Stimulated activated CD8-positive, alpha-beta memory T cell treated with anti-CD3 and anti-CD28 coated beads, Interleukin-15, amount 100 ng/mL, for 4 hours (primary cell): ENCODE results near the gene DCPS.
"Not testable (repeated sequence)": the region's sequence is repeated elsewhere in the genome, so short reads cannot be mapped to it uniquely, and the experiment has no call there.

Source experiments
- DNase-seq, 2 donors: peaks; one replicate each; pipeline ENCODE4 v3.0.0-alpha.2; 2020; ENCODE audit warnings: low read depth in 2 of 2

Gene DCPS

DNA sequence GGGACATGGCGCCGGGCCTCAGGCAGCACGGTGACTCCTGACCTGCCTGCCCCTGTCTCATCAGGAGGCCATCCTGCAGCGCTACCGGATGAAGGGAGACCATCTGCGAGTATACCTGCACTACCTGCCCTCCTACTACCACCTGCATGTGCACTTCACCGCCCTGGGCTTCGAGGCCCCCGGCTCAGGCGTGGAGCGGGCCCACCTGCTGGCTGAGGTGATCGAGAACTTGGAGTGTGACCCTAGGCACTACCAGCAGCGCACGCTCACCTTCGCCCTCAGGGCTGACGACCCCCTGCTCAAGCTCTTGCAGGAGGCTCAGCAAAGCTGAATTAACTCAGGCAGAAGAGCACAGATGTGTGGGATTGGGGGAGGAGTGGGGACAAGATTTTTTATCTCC is 41.4 kb downstream of the DCPS start:
- DNase-seq: no peak

DNA sequence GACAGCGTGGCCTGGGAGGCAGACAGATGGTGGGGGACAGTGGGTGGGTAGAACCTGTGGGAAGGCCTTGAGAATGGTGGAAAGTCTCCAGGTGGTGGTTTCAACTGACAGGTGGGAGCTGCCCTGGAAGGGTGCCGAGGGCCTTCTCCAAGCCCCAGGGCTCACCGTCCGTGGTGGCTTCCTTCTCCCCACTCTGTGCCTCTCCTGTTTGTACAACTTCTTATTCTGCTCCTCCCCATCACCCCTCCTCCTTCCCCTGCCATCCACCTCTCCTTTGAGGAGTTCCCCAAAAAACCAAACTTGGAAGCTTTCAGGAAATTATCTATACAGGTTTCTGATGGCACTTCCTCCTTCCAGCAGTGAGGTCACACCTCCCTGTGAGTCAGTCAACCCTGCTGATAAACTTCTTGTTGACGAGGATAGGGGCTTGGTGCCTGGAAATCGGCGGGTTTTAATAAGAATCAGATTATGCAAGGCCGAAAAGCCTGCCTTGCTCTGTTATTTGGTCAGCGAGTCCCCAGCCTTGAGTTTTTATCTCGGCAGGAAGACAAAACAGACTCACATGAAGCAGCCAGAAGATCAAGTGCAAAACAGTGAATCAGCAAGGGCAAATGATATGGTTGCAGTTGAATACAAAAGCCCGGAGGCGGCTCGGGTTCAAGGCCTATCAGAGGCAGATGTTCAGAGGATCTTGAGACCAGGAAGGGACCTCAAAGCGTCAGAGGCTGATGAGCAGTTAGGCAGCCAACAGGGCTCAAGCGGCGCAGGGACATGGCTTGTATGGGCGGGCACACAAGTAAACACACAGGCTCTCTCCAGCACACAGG is 42.1 kb downstream of the DCPS start:
- DNase-seq: no peak

DNA sequence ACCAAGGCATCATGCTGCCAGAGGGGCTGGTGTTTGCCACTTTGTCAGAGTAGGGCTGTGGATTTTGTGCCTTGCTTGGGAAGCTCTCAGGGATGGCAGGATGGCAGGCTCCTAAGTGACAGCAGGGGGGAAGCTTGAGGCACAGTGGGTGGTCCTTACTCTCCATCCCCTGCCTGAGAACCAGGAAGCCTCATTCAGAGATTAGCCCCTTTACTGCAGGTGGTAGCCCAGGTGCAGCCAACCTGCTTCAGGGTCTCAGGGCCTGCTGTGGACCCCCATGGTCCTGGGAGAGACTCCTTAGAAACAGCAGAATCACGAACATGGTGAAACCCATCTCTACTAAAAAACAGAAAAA is 42.7 kb downstream of the DCPS start:
- no peak for DNase-seq

DNA sequence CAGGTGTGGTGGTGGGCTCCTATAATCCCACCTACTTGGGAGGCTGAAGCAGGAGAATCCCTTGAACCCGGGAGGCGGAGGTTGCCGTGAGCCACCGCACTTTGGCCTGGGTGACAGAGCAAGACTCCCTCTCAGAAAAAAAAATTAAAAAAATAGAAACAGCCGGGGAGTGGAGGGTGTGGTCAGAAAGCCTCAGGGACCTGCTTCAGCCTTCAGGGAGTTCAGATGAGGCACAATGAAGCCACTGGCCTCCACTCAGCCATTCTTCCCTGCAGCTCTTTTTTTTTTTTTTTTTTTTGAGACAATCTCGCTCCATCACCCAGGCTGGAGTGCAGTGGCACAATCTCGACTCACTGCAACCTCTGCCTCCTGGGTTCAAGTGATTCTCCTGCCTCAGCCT is 43.1 kb downstream of the DCPS start:
- not testable (repeated sequence) for DNase-seq

DNA sequence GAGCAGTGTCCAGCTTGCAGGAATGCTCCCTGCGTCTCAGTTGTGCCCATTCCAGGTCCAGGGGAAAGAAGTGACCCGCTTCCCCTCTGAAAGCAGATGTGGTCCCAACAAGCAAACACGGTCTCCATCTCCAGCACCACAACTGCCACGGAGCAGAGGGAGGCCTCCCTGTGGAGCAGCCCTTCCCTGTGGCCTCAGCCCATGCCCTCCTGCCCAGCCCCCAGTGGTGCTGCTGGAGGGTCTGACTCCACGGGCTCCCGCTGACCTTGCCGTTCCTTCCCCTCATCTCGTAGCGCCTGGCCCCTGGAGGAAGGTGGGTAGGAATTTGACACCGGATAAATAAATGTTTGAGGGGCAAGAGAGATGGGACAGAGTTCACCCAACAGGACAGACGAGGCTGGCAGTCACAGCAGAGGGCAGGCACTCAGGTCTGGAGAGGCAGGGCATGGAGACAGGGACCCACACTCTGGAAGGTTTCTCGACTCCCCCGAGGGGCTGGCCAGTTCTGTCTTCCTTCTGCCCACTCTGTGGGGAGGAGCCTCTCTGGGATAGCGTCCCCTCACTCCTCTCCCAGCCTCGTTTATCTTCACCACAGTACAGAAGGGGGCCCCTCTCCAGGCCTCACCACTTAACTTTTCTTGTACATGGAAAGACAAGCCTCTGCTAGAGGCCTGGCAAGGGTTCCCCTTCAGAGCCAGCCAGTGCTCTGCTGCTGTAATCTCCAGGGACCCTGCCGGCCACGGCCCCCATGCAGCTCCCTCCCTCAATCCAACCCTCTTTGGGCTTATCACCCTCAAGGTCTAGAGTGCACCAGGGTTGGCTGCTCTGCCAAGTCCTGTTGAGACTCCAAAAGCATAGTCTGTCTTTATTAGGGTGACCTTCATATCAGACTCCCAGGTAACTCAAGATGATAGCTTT is 44.1 kb downstream of the DCPS start:
- no peak for DNase-seq

DNA sequence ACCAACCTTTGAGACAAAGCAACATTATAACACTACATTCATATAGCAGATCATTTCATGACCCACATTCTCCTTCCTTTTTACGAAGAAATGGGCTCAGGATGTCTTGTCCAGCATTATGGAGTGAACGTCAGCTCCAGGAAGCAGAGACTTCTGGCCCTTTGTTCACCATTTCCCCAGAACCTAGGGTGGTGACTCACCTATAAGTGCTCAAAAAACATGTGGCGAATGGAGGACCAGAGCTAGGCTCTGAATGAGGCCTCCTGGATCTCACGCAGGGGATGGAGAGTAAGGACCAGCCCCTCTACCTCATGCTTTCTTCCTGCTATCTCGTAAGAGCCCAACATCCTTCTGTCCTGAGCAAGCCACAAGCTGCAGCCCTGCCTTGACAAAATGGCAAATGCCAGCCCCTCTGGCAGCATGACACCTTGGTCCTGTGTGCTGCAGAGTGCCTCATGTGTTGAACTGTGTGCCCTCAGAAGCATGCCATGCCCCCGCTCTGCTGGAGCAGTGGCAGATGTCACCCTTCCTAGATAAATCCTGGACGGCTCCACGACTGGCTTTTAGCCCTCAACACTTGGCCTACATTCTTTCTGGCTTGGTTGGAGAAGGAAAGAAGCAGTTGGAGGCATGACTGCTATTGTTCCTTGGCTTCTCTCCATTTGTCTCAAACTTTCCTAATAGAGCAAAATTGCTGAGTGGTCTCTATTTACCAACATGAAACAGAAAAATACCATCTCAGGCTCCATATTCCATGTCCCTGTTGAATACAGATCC is 45.1 kb downstream of the DCPS start:
- DNase-seq: no peak

DNA sequence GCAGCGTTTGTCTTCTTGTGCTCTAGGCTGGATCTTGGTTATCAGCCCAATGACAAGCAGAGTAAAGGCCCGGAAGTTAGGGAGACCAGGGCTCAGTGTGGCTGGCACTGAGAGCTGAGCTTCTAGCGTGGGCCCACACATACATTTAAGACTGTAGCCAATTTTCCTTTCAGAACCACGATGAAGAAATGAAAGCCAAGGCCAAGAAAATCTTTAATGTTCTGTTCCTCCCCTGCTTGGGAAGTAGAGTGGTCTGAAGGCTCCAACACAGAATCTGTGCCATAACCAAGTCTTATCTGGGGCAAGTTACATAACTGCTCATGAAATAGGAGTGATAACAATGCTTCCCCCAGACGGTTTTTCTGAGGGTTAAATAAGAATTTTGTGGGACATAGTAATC is 47.0 kb downstream of the DCPS start:
- DNase-seq: no peak

DNA sequence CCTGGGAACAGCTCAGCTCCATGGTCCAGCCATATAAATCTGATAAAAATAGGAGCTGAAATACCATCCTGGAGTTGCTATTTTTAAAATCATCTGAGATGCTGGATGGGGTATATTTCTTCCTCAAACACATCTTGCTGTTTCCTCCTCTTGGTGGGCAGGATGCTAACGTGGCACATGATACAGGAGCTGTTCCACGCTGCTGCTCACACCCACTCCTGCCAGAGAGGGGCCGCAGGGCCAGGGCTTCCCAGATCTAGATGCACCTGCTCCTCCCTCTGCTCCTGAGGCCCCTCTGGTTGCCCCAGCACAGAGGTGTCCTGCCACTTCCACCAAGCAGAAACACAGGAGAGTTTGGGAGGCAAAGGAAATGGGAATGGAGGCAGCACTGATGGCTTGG is 48.3 kb downstream of the DCPS start:
- no peak for DNase-seq

DNA sequence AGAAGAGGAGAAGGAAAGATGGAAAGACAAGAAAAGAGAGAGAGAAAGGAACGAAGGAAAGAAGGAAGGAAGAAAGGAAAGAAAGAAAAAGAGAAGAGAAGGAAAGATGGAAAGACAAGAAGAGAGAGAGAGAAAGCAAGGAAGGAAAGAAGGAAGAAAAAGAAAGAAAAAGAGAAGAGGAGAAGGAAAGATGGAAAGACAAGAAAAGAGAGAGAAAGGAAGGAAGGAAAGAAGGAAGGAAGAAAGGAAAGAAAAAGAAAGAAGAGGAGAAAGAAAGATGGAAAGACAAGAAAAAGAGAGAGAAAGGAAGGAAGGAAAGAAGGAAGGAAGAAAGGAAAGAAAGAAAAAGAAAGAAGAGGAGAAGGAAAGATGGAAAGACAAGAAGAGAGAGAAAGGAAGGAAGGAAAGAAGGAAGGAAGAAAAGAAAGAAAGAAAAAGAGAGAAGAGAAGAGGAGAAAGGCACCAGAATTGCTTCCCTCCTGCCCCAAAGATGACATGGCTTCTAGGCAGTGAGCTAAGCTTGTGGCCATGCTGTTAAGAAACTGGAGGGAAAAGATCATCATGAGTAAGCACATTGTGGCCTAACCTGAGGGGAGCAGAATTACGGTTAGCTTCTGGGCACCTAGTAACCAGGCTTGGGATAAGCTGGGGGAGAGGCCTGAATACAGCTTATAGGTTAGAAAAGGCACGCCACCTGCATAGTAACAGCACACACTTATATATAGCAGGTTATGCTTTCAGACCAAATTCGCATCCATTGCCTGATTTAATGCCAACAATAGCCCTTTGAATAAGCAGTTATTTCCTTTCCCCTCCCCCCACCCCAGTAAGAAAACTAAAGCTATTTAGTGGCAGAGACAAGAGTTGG is 49.3 kb downstream of the DCPS start:
- DNase-seq: no peak

DNA sequence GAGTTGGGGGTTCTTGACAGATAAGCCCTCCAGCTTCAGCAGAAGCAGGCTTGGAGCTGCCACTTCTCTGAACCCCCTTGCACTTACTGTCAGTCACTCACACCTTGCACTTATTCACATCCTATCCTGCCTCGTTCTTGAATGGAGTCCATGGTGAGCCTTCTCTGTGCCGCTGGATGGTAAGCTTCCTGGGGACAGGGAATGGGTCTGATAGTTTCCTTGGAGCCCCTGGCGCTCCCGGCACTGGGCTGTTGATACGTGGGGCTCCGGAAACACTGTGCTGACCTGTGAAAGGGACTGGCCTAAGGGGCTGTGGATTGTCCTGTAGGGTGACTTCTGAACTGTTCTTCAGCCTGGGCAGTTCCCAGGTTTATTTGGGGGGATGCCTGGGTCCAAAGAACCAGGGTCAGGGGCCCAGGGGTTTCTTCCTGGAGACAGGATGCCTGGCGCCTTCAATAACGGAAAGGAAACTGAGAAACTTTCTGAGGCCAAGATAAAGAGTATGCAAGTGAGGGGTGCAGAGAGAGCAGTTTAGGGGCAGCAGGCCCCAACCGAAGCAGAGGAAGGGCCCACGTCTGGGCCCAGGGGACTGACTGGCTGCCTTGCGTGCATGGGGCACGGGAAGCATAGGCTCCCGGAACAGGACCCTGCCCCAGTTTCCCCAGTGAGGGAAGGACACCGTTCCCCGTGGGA is 50.9 kb downstream of the DCPS start:
- no peak for DNase-seq

DNA sequence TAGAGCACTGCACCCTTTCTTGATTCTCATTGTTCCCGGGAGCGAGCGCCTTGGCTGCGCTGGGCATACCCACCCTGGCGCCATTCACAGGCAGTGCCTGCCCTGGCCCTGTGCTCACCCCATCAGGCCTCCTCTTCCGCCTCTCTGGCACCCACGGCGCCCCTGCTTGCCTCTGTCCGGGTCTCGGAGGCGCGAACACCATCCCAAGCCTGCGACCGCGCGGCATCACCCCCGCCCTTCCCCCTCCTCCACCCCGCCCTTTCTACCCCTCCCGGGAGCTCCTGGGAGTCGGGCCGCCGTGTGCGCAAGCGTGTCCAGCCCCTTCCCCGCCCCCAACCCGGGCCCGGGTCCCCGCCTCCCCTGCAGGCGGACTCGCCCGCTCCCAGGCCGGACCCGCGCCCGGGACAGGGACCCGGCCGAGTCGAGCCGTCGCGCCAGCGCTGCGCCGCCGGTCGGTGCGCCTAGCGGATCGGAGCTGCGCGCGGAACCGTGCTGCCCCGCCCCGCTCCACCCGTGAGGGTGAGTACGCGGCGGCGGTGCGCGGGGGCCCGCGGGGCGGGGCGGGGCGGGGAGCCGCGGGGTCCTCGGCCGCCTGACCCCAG is 51.6 kb downstream of the DCPS start, which contains the start of gene ST3GAL4:
TSS of gene ST3GAL4 (plus strand) at position 363 of the 602 bp plus-strand sequence. CDS start 50,470 bp downstream, outside the sequence.
- peak; percentile 37 to 51 for DNase-seq

DNA sequence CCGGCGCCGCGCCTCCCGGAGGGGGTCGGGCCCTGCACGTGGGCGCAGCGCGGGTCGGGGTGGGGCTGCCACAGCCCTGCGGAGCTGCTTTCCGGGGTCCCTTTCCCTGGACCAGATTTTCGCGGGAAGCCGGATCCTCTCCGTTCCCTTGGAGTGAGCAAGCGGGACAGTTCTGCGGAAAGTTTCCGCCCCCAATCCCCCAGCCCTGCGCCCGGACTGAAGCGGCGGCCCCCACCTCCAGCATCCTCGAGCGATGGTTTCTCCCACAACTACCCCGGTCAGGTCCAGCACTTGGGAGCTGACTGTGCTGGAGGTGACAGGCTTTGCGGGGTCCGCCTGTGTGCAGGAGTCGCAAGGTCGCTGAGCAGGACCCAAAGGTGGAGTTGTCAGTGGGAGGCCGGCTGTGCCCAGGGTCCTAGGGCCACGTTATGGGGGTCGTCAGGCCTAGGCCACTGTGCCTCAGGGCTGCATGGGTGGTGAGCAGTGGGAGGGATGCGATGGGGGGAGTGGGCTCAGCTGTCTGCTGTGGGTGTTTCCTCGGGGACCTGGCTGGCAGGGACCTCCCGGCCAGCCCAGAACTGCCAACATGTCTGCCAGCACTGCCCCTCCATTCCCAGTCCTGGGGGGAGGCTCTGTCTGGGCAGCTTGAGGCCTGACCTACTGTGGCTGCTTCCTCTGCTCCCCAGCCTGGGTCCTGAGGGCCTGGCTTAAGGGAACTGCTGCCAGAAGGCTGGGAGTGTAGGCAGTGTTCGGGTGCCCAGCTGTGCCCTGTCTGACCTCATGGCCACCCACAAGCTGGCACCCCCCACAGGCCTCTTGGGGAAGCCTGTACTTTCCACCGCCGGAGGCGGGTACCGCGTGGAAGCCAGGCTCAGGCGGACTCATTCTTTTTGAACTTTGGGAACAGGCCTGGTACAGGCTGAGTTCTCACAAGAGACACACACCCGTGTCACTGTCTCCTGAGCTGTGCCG is 52.4 kb downstream of the DCPS start:
- no peak for DNase-seq

DNA sequence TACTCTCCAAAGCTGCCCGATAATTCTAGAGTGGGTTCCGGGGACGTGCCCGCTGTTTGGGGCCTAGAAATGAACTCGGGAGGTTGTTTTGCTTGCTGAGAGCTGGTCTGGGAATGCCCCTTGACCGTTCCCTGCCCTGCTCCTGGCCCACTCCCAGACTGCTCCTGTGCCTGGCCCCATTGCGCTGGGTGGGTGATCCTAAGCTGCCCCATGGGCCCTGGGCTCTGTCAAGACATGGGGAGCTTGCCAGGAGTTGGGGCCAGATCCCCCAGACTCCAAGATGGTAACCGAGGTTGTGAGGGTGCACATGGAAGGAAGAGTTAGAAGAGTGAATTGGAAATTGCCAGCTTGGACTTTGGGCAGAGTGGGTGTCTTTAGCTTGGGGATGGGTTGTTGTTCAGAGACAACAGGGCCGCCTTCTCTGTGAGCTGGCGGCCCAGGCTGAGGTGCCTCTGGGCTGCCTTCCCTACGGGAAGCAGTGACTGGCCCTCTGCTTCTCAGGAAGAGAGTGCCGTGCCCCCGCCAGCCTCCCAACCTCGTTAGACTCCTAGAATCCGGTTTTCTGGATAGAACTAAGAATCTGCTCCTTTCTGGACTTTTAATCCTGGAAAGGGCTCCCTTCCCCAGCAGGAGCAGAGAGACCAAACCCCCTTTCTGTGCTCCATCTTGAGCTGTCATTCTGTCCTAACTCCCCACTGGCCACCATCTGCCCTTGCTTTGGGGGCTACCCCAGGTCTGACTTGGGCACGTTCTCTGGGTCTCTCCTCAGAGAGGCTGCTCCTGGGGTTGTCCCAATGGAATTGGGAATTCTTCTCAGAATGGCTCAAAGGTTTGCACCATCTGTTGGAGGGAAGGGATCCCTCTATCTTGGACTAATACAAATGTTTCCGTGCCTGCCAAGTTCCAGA is 53.4 kb downstream of the DCPS start:
- no peak for DNase-seq

DNA sequence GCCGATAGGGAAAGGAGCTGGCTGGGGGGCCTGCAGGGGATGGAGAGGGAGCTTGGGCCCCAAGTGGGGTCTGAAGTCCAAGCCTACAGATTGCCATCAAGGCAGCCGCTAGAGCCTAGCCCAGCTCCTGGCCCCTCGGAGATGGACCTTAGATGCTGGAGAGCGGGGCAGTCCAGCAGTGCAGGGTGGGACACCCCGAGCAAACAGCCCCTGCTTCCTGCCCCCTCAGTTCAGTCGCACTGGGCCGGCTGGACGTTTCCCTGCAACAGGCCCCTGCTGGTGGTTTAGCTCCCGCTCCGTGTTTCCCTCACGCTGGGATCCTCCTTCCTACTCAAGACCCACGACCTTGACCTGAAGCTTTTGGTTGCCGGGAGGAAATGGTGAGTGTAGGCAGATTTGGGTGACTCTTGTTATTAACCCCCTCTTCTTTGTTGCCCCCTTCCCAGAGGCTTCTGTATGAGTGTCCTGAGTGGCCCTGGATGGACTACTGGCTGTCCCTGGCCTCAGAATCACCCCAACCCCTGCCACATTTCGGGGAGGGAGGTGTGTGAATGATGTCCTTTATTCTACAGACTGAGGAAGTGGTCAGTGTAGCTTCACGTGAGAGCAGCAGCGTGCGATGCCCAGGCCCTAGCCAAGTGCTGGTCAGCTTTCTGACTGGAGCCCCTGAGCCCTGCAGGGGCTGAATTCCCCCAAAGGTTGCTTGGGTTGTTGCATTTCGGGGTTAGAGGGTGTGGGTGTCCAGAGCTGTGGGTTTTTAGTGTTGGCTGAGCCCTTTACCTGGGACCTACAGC is 54.3 kb downstream of the DCPS start:
- DNase-seq: no peak

DNA sequence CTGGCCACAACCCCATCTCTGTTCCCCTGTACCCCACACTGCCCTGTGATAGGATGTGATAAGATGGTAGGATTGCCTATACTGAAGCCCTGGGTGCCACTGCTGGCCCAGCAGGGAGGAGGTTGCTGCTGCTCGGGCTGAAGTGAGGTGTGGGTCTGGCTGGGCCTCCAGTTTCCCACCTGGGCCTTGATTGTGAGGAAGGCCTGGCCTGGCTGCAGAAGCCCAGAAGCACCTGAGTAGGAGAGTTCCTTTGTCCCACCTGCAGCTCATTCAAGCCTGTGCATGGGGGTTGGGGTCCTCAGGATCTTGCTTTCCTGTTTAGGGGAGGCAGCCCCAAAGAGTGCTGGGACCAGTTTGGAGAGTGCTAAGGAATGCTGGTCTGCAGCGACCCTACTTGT is 54.9 kb downstream of the DCPS start:
- no peak for DNase-seq

DNA sequence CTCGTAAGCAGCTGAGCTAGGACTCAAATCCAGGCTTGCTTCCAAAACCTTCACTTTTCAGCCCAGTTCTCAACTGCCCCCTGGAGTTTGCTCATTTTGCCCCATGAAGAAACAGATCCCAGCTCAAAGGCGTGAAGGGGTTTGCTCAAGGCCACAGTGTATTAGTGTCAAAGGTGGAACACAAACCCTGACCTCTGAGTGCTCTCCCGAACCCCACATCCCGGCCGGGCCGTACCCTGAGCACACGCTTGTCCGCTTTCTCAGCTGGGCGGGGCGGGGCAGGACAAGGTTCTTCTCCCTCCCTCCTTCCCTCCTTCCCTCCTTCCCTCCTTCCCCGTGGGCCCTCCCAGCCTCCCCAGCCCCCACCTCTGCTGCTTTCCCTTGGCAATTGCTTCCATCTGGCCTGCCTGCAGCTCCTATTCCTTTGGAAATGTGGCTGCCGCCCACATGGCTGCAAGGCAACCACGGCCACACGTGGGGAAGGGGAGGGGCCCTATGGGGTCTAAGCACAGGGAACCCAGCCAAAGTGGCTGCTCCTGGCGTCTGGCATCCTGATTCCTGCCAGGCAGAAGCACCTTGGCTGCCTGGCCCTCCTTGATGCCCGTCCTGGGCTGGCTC is 55.7 kb downstream of the DCPS start:
- no peak for DNase-seq

DNA sequence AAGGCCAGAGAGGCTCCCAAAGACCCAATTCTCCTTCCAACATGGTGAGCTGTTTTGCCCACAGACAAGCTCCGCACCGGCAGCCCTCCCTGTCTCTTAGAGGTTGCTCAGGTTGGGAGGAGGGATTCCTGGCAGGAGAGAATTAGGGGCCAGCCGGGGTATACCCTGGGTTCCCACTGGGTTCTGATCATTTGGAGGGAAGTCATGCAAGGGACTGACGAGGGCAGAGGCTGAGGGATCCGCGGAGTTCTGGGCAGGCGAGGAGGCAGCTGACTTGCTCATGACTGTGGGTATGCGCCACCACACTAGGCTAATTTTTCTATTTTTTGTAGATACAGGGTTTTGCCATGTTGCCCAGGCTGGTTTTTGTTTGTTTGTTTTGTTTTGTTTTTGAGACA is 56.2 kb downstream of the DCPS start:
- DNase-seq: no peak
